Measurements from ENCODE around the gene OR4D9.
A peak's percentile ranks its signal among the peaks of the same experiment; 100 is the strongest.
"Not testable (repeated sequence)": the region's sequence is repeated elsewhere in the genome, so short reads cannot be mapped to it uniquely, and the experiment has no call there.

The OR4D9 gene

GRCh38 chr11:59528711-59529110 is 17.4 kb downstream of the OR4D9 start:
- Histone ChIP-seq H3K27me3 (ENCODE audit: insufficient read depth, low read length) (no peaks in the 10 kb centered on the region), H3K9ac (ENCODE audit: low read depth, low read length) (no peak overlapping the region), H3K9me3 (ENCODE audit: insufficient read depth, low read depth, low read length) (no peaks in the 10 kb centered on the region), H3K27ac (ENCODE audit: low read length) (no peak overlapping the region), H3K36me3 (ENCODE audit: insufficient read depth, low read depth, low read length) (no peaks in the 10 kb centered on the region), H3K4me3 (ENCODE audit: low read length) (no peak overlapping the region), H3K4me1 (ENCODE audit: insufficient read depth, low read length) (peaks cover 17% of the 10 kb centered on the region)

DNA sequence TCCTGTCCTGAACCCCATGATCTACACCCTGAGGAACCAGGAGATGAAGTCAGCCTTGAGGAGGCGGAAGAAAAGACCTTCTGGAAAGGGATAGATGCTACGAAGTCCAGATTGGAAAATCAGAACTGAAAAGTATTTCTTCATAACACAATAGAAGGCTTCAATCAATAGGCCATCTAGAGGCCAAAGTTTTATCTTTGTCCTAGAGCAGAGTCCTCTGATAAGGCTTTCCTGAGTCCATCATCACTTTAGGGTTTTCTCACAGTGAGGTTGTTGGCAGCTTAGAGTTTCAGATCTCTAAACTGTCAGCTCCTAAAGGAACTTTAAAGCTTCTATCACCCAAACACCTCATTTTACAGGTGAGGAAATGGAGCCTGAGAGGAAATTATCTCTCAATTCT is 21.3 kb downstream of the OR4D9 start:
- Histone ChIP-seq H3K27ac (ENCODE audit: low read length) (no peak overlapping the region), H3K4me3 (ENCODE audit: low read length) (no peak overlapping the region), H3K4me1 (ENCODE audit: insufficient read depth, low read length) (peaks cover 11% of the 10 kb centered on the region), H3K27me3 (ENCODE audit: insufficient read depth, low read length) (no peaks in the 10 kb centered on the region), H3K9me3 (ENCODE audit: insufficient read depth, low read depth, low read length) (no peaks in the 10 kb centered on the region), H3K36me3 (ENCODE audit: insufficient read depth, low read depth, low read length) (no peaks in the 10 kb centered on the region), H3K9ac (ENCODE audit: low read depth, low read length) (no peak overlapping the region)

DNA sequence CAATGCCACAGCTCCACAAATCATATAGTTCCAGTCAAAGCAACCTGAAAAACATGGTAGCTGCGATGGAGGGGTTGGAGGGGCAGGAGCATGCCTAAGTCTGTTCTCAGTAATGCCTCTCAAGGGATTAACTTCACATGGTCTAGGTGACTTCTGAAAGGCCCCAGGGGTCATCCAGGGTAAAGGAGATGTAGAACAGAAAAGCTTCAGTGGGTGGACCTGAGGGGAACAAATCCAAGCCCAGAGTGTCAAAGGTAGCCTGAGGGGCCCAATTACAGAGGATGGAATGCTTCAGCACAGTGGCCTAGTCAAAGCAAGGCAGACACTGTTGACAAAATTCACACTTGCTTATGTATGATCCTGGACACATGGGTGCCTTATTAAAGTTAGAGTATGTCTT is 23.3 kb downstream of the OR4D9 start:
- no peak overlapping the region for H3K27ac ChIP-seq (ENCODE audit: low read length)
- no peaks in the 10 kb centered on the region for H3K27me3 ChIP-seq (ENCODE audit: insufficient read depth, low read length)
- H3K9ac ChIP-seq (ENCODE audit: low read depth, low read length), result no peak overlapping the region
- H3K4me3 ChIP-seq (ENCODE audit: low read length), result no peak overlapping the region
- H3K36me3 ChIP-seq (ENCODE audit: insufficient read depth, low read depth, low read length), result no peaks in the 10 kb centered on the region
- H3K9me3 ChIP-seq (ENCODE audit: insufficient read depth, low read depth, low read length), result no peaks in the 10 kb centered on the region
- peaks cover 4% of the 10 kb centered on the region; the same call in 1 of the 2 replicates for H3K4me1 ChIP-seq (ENCODE audit: insufficient read depth, low read length)

DNA sequence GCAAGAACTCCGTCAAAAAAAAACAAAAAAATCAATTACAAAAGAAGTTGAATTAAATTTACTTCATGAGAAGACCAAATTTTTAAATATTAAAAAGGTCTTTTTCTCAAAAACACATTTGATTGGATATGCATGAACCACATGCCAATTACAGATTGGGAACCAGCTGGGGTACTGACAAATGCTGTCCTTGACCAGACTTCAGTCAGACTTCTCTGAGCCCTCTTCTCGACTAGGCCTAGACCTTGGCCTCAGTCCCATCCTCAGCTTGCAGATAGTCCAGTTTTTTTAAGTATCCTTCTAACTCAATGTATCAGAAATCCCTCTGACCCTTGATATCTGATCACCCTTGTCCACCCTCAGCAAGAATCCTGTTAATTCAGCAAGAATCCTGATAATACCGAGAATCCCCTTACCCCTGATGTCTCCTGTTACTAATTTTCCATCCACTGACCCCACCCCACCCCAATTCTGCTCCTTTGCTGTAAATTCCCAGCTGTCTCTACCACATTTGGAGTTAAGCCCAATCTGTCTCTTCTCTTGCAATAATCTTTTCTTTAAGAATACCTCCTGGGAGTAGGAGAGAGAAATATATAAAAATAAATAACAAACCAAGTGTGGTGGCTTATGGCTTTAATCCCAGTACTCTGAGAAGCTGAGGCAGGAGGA is 30.9 kb downstream of the OR4D9 start:
- Histone ChIP-seq H3K4me3 (ENCODE audit: low read length) (no peak overlapping the region), H3K9me3 (ENCODE audit: insufficient read depth, low read depth, low read length) (no peaks in the 10 kb centered on the region)

DNA sequence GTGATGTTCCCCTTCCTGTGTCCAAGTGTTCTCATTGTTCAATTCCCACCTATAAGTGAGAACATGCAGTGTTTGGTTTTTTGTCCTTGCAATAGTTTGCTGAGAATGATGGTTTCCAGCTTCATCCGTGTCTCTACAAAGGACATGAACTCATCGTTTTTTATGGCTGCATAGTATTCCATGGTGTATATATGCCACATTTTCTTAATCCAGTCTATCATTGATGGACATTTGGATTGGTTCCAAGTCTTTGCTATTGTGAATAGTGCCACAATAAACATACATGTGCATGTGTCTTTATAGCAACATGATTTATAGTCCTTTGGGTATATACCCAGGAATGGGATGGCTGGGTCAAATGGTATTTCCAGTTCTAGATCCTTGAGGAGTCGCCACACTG is 32.4 kb downstream of the OR4D9 start:
- H3K9ac ChIP-seq (ENCODE audit: low read depth, low read length); H3K36me3 ChIP-seq (ENCODE audit: insufficient read depth, low read depth, low read length); H3K4me1 ChIP-seq (ENCODE audit: insufficient read depth, low read length); H3K9me3 ChIP-seq (ENCODE audit: insufficient read depth, low read depth, low read length); H3K27ac ChIP-seq (ENCODE audit: low read length); H3K27me3 ChIP-seq (ENCODE audit: insufficient read depth, low read length); H3K4me3 ChIP-seq (ENCODE audit: low read length): not testable (repeated sequence)

More for the DNA sequence above, 30.9 kb downstream of the OR4D9 start:
- Histone ChIP-seq H3K36me3 (ENCODE audit: insufficient read depth, low read depth, low read length) (no peaks in the 10 kb centered on the region), H3K4me1 (ENCODE audit: insufficient read depth, low read length) (peaks cover 4% of the 10 kb centered on the region; the same call in 1 of the 2 replicates), H3K27ac (ENCODE audit: low read length) (no peak overlapping the region), H3K27me3 (ENCODE audit: insufficient read depth, low read length) (no peaks in the 10 kb centered on the region), H3K9ac (ENCODE audit: low read depth, low read length) (no peak overlapping the region)

GRCh38 chr11:59544869-59545178 is 33.5 kb downstream of the OR4D9 start:
- H3K4me1 ChIP-seq (ENCODE audit: insufficient read depth, low read length), result peaks cover 7% of the 10 kb centered on the region; the same call in 1 of the 2 replicates
- no peak overlapping the region for H3K9ac ChIP-seq (ENCODE audit: low read depth, low read length)
- no peak overlapping the region for H3K4me3 ChIP-seq (ENCODE audit: low read length)
- no peaks in the 10 kb centered on the region for H3K9me3 ChIP-seq (ENCODE audit: insufficient read depth, low read depth, low read length)
- H3K27ac ChIP-seq (ENCODE audit: low read length), result no peak overlapping the region
- H3K27me3 ChIP-seq (ENCODE audit: insufficient read depth, low read length), result no peaks in the 10 kb centered on the region
- H3K36me3 ChIP-seq (ENCODE audit: insufficient read depth, low read depth, low read length), result no peaks in the 10 kb centered on the region

DNA sequence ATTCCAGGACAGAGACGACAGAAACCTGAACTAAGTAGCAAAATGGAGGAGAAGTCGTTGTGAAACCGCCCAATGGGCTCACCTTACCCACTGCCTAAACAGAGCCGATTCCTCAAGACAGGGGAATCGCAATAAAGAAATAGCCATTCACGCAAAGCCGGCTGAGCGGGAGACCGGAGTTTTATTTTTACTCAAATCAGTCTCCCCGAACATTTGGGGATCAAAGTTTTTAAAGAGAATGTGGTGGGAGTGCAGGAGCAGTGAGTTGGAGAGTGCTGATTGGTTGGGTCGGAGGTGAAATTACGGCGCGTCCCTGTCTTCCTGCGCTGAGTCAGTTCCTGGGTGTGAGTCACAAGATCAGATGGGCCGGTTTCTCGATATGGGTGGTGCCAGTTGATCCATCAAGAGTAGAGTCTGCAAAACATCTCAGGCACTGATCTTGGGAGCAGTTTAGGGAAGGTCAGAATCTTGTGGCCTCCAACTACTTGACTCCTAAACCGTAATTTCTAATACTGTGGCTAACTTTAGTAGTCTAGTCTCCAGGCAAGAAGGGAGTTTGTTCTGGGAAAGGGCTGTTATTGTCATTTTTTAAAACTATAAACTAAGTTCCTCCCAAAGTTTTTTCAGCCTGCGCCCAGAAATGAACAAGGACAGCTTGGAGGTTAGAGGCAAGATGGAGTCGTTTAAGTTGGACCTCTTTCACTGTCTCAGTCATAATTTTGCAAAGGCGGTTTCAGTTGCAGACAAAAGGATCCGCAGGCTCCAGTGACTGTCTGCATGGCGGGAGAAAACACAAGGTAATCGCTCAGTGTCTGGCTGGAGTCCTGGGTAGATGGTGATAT is 34.1 kb downstream of the OR4D9 start:
- Histone ChIP-seq H3K27ac (ENCODE audit: low read length) (no peak overlapping the region), H3K9me3 (ENCODE audit: insufficient read depth, low read depth, low read length) (no peaks in the 10 kb centered on the region), H3K4me3 (ENCODE audit: low read length) (no peak overlapping the region), H3K9ac (ENCODE audit: low read depth, low read length) (no peak overlapping the region), H3K36me3 (ENCODE audit: insufficient read depth, low read depth, low read length) (no peaks in the 10 kb centered on the region), H3K27me3 (ENCODE audit: insufficient read depth, low read length) (no peaks in the 10 kb centered on the region), H3K4me1 (ENCODE audit: insufficient read depth, low read length) (peaks cover 7% of the 10 kb centered on the region; the same call in 1 of the 2 replicates)

GRCh38 chr11:59547605-59548308 is 36.4 kb downstream of the OR4D9 start:
- H3K27me3 ChIP-seq (ENCODE audit: insufficient read depth, low read length); H3K9me3 ChIP-seq (ENCODE audit: insufficient read depth, low read depth, low read length); H3K4me3 ChIP-seq (ENCODE audit: low read length); H3K36me3 ChIP-seq (ENCODE audit: insufficient read depth, low read depth, low read length); H3K27ac ChIP-seq (ENCODE audit: low read length); H3K9ac ChIP-seq (ENCODE audit: low read depth, low read length); H3K4me1 ChIP-seq (ENCODE audit: insufficient read depth, low read length): not testable (repeated sequence)

DNA sequence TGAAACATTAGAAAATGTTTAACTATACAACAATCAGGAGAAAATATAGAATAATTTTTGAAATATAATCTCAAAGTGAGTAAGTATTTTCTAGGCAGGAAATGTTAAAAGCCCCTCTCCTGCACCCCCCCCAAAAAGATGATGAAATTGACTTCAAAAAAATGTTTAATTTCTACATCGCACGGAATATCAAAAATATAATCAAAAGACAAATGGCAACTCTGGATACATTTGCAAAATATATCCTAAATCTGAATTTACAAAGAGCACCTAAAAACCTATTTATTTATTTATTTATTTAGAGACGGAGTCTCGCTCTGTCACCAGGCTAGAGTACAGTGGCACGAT is 36.9 kb downstream of the OR4D9 start:
- Histone ChIP-seq H3K9me3 (ENCODE audit: insufficient read depth, low read depth, low read length) (no peaks in the 10 kb centered on the region), H3K27ac (ENCODE audit: low read length) (no peak overlapping the region), H3K4me3 (ENCODE audit: low read length) (no peak overlapping the region), H3K9ac (ENCODE audit: low read depth, low read length) (no peak overlapping the region), H3K27me3 (ENCODE audit: insufficient read depth, low read length) (no peaks in the 10 kb centered on the region), H3K36me3 (ENCODE audit: insufficient read depth, low read depth, low read length) (no peaks in the 10 kb centered on the region), H3K4me1 (ENCODE audit: insufficient read depth, low read length) (peaks cover 7% of the 10 kb centered on the region; the same call in 1 of the 2 replicates)

DNA sequence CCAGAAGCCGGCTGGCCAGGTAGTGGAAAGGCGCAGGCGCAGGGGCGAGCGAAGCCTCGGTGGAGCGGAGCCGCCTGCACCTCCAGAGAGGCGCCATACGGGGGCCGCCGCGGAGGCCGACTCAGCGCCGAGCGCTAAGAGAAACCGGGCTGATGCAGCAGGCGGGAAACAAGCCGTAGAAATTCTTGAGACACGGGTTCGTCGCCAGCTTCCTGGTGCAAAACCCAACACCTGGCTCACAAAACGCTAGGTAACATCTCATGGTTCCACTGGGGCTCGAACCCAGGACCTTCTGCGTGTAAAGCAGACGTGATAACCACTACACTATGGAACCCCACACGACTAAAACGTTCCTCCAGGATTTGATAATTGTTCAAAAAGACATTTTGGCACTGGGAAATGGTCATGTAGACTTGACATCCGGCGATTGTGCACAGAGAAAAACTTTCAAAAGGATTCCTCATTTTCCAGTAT is 39.1 kb downstream of the OR4D9 start:
- Histone ChIP-seq H3K36me3 (ENCODE audit: insufficient read depth, low read depth, low read length) (no peaks in the 10 kb centered on the region), H3K4me1 (ENCODE audit: insufficient read depth, low read length) (peaks cover 7% of the 10 kb centered on the region; the same call in 1 of the 2 replicates), H3K27me3 (ENCODE audit: insufficient read depth, low read length) (0 out of 2 replicates have a peak, but pooled peaks cover 1% of the 10 kb centered on the region), H3K27ac (ENCODE audit: low read length) (no peak overlapping the region), H3K4me3 (ENCODE audit: low read length) (peak overlapping the region; percentile 83), H3K9ac (ENCODE audit: low read depth, low read length) (peak overlapping the region; percentile 69; the same call in 1 of the 2 replicates), H3K9me3 (ENCODE audit: insufficient read depth, low read depth, low read length) (no peaks in the 10 kb centered on the region)

DNA sequence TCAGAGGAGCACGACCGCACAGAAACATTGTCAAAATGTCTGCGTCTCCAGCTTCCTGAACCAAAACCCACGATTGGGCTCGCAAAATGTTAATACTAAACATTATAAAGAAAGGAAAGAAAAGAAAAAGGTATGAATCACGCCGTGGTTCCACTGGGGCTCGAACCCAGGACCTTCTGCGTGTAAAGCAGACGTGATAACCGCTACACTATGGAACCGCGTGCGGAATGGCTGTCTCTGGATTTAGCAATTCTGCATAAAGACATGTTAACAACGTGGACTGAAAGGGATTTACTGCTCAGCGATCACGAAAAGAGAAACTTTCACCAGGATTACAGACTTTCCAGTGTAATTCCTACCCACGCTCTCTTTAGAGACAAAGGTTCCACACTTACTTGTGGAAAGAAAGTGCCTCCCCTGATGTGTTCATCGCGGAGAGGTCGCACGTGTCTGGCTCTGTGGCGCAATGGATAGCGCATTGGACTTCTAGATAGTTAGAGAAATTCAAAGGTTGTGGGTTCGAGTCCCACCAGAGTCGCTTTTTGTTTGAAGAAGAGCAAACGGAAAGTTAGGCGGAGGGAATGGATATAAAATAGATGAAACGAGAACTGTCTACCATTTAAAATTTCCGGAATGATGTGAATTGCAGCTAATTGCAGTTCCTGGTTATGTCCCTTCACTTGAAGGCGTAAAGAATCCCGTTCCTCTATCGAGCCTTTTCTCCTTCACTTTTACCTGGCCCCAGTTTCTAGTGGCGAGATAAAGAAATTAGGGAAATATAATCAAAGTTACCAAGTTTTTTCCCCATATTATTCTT is 39.7 kb downstream of the OR4D9 start:
- 0 out of 2 replicates have a peak, but pooled peaks cover 5% of the 10 kb centered on the region for H3K27me3 ChIP-seq (ENCODE audit: insufficient read depth, low read length)
- no peaks in the 10 kb centered on the region for H3K9me3 ChIP-seq (ENCODE audit: insufficient read depth, low read depth, low read length)
- peak overlapping the region; percentile 83 for H3K4me3 ChIP-seq (ENCODE audit: low read length)
- H3K27ac ChIP-seq (ENCODE audit: low read length), result no peak overlapping the region
- no peaks in the 10 kb centered on the region for H3K36me3 ChIP-seq (ENCODE audit: insufficient read depth, low read depth, low read length)
- peaks cover 7% of the 10 kb centered on the region; the same call in 1 of the 2 replicates for H3K4me1 ChIP-seq (ENCODE audit: insufficient read depth, low read length)
- peak overlapping the region; percentile 69; the same call in 1 of the 2 replicates for H3K9ac ChIP-seq (ENCODE audit: low read depth, low read length)

Data from iPS-20b (cell line).